Measurements from ENCODE around the gene TMEM170A.
A peak's percentile ranks its signal among the peaks of the same experiment; 100 is the strongest.
"Not testable (repeated sequence)": the region's sequence is repeated elsewhere in the genome, so short reads cannot be mapped to it uniquely, and the experiment has no call there.

The TMEM170A gene

DNA sequence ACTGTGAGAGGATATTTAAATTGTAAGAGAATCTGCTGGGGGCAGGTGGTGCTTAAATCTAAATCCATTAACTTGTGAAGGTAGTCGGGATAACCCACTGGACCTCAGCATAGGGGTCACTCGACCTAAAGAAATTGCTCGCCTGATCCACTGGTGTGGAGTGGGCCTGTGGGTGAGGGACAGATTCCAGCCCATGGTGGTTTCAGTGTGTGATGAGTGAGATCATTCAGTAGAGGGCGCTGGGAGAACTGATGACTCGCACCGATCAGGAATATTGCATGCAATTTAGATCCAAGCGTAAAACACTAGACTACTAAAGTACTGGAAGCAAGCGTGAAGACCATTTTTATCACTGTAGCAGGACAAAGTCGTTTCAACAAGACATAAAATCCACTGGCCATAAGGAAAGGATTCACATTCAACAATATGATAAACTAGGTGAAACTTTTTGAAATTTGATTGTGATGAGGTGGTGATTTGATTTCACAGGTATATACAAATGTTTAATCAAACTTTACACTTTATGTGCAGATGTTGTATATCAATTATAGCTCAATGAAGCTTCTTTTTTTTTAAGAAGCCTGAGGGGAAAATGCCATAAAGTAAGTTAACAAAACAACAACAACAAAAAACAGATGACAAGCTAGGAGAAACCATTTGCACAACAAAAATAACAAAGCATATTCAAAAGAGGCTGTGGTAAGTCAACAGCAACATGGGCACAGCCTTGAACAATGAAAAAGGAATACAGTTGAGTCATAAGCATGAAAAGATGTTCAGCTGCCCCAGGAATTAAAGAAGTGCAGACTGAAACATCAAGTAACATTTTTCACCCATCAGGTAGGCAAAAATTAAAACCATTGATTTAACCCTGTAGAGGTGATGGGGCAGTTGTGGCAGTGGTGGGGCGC lies 7.5 kb upstream of the TMEM170A start:
- peaks cover 4% of the 10 kb centered on the region for H3K27me3 Mint-ChIP-seq (ENCODE audit: low read depth)
- no peak overlapping the region for H3K4me3 Mint-ChIP-seq
- H3K9me3 Mint-ChIP-seq: no peaks in the 10 kb centered on the region
- H3K27ac Mint-ChIP-seq: no peak overlapping the region
- H3K36me3 Mint-ChIP-seq (ENCODE audit: low read depth): no peaks in the 10 kb centered on the region
- no peaks in the 10 kb centered on the region for H3K4me1 Mint-ChIP-seq (ENCODE audit: low read depth)

GRCh38 chr16:75466760-75467159 lies 2.3 kb upstream of the TMEM170A start:
- no peaks in the 10 kb centered on the region for H3K9me3 Mint-ChIP-seq
- no peak overlapping the region for H3K27ac Mint-ChIP-seq

GRCh38 chr16:75463389-75464121 lies 934 bp downstream of the TMEM170A start:
- Mint-ChIP-seq H3K4me1 (ENCODE audit: low read depth) (peaks cover 29% of the 10 kb centered on the region), H3K27ac (peak overlapping the region; percentile 93), H3K36me3 (ENCODE audit: low read depth) (peaks cover 13% of the 10 kb centered on the region), H3K4me3 (peak overlapping the region; percentile 93)
- H3K9me3 Mint-ChIP-seq; H3K27me3 Mint-ChIP-seq (ENCODE audit: low read depth): not testable (repeated sequence)

More at GRCh38 chr16:75466760-75467159, 2.3 kb upstream of the TMEM170A start:
- Mint-ChIP-seq H3K27me3 (ENCODE audit: low read depth) (no peaks in the 10 kb centered on the region), H3K4me3 (no peak overlapping the region), H3K36me3 (ENCODE audit: low read depth) (peaks cover 5% of the 10 kb centered on the region), H3K4me1 (ENCODE audit: low read depth) (peaks cover 17% of the 10 kb centered on the region)

DNA sequence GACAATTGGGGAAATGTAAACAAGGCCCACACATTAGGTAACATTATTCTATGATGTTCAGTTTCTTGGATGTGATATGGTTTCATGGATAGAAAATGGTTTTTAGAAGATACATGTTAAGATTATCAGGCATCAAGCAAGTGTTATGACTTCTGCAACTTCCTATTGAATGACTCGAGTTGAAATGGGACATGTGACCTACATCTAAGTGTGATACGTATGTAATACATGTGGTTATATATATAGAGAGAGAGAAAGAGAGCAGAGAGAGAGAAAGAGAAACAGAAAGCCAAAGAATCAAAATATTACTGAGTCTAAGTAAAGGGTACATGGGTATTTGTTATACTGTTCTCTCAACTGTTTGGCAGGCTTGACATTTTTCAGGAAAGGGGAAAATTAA lies 1.7 kb downstream of the TMEM170A start:
- H3K27me3 Mint-ChIP-seq (ENCODE audit: low read depth): no peaks in the 10 kb centered on the region
- no peaks in the 10 kb centered on the region for H3K9me3 Mint-ChIP-seq
- peaks cover 13% of the 10 kb centered on the region for H3K36me3 Mint-ChIP-seq (ENCODE audit: low read depth)
- H3K4me3 Mint-ChIP-seq: peak overlapping the region; percentile 93
- H3K27ac Mint-ChIP-seq: peak overlapping the region; percentile 93
- H3K4me1 Mint-ChIP-seq (ENCODE audit: low read depth): peaks cover 33% of the 10 kb centered on the region

DNA sequence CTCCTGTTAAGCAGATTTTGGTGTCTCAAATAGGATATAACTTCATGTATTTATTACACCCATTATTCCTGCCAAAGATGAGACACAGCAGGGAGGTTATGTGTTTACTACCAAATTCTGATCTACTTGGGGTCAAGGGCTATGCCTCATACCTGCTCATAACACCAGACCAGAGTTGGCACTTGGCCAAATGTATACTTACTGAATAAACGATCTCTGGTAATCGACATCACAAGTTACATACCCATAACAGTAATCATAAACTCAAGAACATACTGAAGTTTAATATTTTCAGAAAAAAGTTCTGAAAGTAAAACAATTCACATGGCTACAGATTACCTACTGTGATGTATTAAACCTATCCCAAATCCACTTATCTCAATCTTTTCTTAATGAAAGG lies 2.9 kb downstream of the TMEM170A start:
- no peaks in the 10 kb centered on the region for H3K27me3 Mint-ChIP-seq (ENCODE audit: low read depth)
- peaks cover 13% of the 10 kb centered on the region for H3K36me3 Mint-ChIP-seq (ENCODE audit: low read depth)
- no peak overlapping the region for H3K4me3 Mint-ChIP-seq
- peaks cover 33% of the 10 kb centered on the region for H3K4me1 Mint-ChIP-seq (ENCODE audit: low read depth)
- no peak overlapping the region for H3K27ac Mint-ChIP-seq
- H3K9me3 Mint-ChIP-seq: no peaks in the 10 kb centered on the region

GRCh38 chr16:75460446-75460845 lies 4.0 kb downstream of the TMEM170A start:
- H3K4me1 Mint-ChIP-seq (ENCODE audit: low read depth): peaks cover 33% of the 10 kb centered on the region
- no peak overlapping the region for H3K27ac Mint-ChIP-seq
- peaks cover 13% of the 10 kb centered on the region for H3K36me3 Mint-ChIP-seq (ENCODE audit: low read depth)
- H3K27me3 Mint-ChIP-seq (ENCODE audit: low read depth): no peaks in the 10 kb centered on the region
- H3K9me3 Mint-ChIP-seq: no peaks in the 10 kb centered on the region
- no peak overlapping the region for H3K4me3 Mint-ChIP-seq

DNA sequence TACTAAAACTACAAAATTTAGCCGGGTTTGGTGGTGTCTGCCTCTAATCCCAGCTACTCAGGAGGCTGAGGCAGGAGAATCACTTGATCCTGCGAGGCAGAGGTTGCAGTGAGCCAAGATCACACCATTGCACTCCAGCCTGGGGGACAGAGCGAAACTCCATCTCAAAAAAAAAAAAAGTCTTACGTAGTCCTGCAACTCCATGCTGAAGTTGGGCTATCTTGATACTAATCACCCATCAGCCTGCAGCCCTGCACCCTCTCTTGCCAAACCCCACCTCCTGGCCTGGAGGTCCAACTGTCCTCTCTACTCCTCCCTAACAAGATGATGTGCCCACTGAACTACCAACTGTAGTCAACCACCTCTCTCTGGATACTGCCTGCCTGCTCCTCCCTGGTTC lies 4.8 kb downstream of the TMEM170A start:
- Mint-ChIP-seq H3K27ac (peak overlapping the region; percentile 19), H3K27me3 (ENCODE audit: low read depth) (no peaks in the 10 kb centered on the region), H3K9me3 (no peaks in the 10 kb centered on the region), H3K4me1 (ENCODE audit: low read depth) (peaks cover 31% of the 10 kb centered on the region), H3K4me3 (no peak overlapping the region), H3K36me3 (ENCODE audit: low read depth) (peaks cover 13% of the 10 kb centered on the region)

DNA sequence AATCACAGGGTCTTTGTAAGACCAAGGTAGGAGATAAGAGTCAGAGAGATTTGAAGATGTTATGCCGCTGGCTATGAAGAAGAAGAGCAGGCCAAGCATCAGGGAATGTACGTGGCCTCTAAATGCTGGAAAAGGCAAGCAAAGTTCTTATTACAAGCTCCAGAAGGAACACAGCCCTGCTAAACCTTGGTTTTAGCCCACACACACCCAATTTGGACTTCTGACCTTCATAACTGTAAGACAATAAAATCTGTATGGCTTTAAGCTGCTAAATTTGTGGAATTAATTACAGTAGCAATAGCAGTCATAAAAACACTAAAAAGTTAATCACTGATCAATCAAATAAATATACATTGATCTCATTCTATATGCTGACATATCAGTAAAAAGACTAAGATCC lies 6.0 kb downstream of the TMEM170A start:
- no peaks in the 10 kb centered on the region for H3K9me3 Mint-ChIP-seq
- H3K36me3 Mint-ChIP-seq (ENCODE audit: low read depth): peaks cover 13% of the 10 kb centered on the region
- H3K27me3 Mint-ChIP-seq (ENCODE audit: low read depth): no peaks in the 10 kb centered on the region
- H3K27ac Mint-ChIP-seq: no peak overlapping the region
- H3K4me1 Mint-ChIP-seq (ENCODE audit: low read depth): peaks cover 30% of the 10 kb centered on the region
- no peak overlapping the region for H3K4me3 Mint-ChIP-seq

- Mint-ChIP-seq H3K4me3 (no peak overlapping the region), H3K27me3 (ENCODE audit: low read depth) (no peaks in the 10 kb centered on the region), H3K9me3 (no peaks in the 10 kb centered on the region), H3K36me3 (ENCODE audit: low read depth) (peaks cover 13% of the 10 kb centered on the region), H3K4me1 (ENCODE audit: low read depth) (peaks cover 28% of the 10 kb centered on the region), H3K27ac (no peak overlapping the region)
These were observed 6.5 kb downstream of the TMEM170A start for GRCh38 chr16:75458029-75458428.

DNA sequence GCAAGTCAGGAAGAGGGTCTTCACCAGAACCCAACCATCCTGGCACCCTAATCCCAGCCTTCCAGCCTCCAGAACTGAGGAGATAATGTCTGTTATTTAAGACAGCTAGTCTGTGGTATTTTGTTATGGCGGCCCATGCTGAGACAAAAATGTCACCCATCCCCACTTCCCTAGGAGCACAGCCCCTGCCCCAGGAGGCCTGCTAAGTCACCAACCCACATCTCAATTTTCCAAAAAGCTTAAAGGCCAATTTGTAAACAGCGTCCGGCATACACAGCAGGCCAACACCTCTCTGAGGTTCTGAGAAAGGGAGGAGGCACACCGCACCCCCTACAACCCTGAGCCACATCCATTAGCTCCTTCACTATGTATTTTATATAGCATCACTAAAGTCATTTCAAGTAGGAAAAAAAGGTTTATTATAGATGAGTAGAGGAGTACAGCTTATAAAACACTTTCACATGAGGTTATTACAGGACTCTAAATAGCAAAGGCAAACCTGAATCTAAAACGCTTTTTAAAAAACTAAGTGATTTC lies 6.9 kb downstream of the TMEM170A start:
- Mint-ChIP-seq H3K4me3 (no peak overlapping the region), H3K4me1 (ENCODE audit: low read depth) (peaks cover 26% of the 10 kb centered on the region), H3K27ac (no peak overlapping the region), H3K27me3 (ENCODE audit: low read depth) (no peaks in the 10 kb centered on the region), H3K9me3 (no peaks in the 10 kb centered on the region), H3K36me3 (ENCODE audit: low read depth) (peaks cover 10% of the 10 kb centered on the region)

GRCh38 chr16:75456971-75457370 lies 7.5 kb downstream of the TMEM170A start:
- peaks cover 10% of the 10 kb centered on the region for H3K36me3 Mint-ChIP-seq (ENCODE audit: low read depth)
- no peaks in the 10 kb centered on the region for H3K27me3 Mint-ChIP-seq (ENCODE audit: low read depth)
- peaks cover 23% of the 10 kb centered on the region for H3K4me1 Mint-ChIP-seq (ENCODE audit: low read depth)
- no peaks in the 10 kb centered on the region for H3K9me3 Mint-ChIP-seq
- H3K4me3 Mint-ChIP-seq: no peak overlapping the region
- H3K27ac Mint-ChIP-seq: no peak overlapping the region

DNA sequence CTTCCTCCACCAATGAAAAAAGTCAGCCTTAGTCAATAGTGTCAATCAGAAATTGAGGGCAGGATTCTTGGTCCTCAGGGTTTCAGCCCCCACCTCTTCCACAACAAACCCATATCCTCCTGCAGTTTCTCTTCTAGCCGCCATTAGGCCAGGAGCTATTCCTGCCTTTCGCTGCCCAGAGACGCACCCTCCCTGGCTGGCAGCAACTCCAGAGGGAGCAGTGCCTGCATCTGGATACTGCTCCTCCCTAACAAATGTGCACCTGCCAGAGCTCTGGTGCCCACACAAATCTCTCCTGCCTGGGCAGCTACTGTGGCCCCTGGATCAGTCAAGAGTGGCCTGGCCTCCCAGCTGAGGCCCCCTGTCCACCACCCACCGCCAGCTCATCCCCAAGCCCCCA lies 8.0 kb downstream of the TMEM170A start:
- not testable (repeated sequence) for H3K4me3 Mint-ChIP-seq; H3K9me3 Mint-ChIP-seq; H3K36me3 Mint-ChIP-seq (ENCODE audit: low read depth); H3K27ac Mint-ChIP-seq; H3K27me3 Mint-ChIP-seq (ENCODE audit: low read depth)
- peaks cover 18% of the 10 kb centered on the region for H3K4me1 Mint-ChIP-seq (ENCODE audit: low read depth)

DNA sequence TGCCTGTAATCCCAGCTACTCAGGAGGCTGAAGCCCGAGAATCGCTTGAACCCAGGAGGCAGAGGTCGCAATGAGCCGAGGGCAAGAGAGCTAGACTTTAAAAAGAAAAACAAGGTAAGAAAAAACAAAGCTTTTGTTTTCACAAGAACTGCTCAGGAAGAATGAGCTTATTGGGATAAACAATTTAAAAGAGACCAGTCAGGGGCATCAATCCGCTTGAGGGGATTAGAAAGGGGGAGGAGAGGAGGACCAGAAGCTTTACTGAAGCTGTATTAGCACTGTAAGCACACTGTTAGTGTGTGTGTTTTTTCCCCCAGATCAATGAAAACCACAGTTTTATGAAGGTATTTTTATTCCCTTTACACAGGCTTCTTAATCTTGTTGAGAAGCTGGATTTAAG lies 8.8 kb downstream of the TMEM170A start:
- no peaks in the 10 kb centered on the region for H3K9me3 Mint-ChIP-seq
- H3K36me3 Mint-ChIP-seq (ENCODE audit: low read depth): peaks cover 6% of the 10 kb centered on the region
- H3K27me3 Mint-ChIP-seq (ENCODE audit: low read depth): no peaks in the 10 kb centered on the region
- H3K4me1 Mint-ChIP-seq (ENCODE audit: low read depth): peaks cover 17% of the 10 kb centered on the region
- no peak overlapping the region for H3K4me3 Mint-ChIP-seq
- no peak overlapping the region for H3K27ac Mint-ChIP-seq

GRCh38 chr16:75452464-75453190 lies 11.9 kb downstream of the TMEM170A start:
- Mint-ChIP-seq H3K36me3 (ENCODE audit: low read depth) (peaks cover 10% of the 10 kb centered on the region), H3K27ac (no peak overlapping the region), H3K9me3 (no peaks in the 10 kb centered on the region), H3K27me3 (ENCODE audit: low read depth) (no peaks in the 10 kb centered on the region), H3K4me3 (no peak overlapping the region), H3K4me1 (ENCODE audit: low read depth) (peaks cover 10% of the 10 kb centered on the region)
